Right lobe of liver (tissue), 4 donors: ENCODE results near the gene FBXL19.

Source experiments
- POLR2A ChIP-seq: fragments of 450-650 bp; IDR thresholded peaks from one replicate; pipeline ENCODE4 v1.6.1; 2017; ENCODE audit warnings: antibody characterized with exemption, mild to moderate bottlenecking
- TF ChIP-seq, protein P1 (sequence below), 4 donors: fragments of 200-600 bp in 3 of 4; fragments of 450-650 bp in 1 of 4; IDR thresholded peaks; one replicate each; pipeline versions ENCODE4 v1.5.1 to v1.8.0; 2016 to 2022; ENCODE audit warnings: antibody characterized with exemption in 4 of 4, mild to moderate bottlenecking in 2 of 4
- donor health status: DM: no; HTN: no; CAD: no.
- donor health status: DM: no; HTN: no; CAD: no.
- donor health status: DM: no; HTN: yes; CAD: no.

DNA sequence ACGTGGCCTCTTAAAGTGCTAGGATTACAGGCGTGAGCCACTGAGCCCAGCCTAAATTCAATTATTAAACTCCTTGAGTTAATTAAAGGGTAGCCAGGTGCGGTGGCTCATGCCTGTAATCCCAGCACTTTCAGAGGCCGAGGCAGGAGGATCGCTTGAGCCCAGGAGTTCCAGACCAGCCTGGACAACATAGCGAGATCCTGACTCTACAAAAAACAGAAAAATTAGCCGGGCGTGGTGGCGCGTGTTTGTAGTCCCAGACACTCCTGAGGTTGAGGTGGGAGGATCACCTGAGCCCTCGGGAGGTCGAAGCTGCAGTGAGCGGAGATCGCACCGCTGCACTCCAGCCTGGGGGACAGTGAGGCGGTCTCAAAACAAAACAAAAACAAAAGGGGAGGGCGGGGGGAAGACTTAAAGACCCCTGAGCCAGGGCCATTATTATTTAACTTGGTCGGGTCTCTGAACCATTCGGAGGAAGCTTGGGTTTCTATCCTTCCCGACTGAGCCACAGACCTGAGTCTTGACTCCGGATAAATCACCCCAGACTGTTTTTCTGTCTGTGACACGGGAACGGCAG, 49.0 kb upstream of the FBXL19 start:
- TF ChIP-seq, protein P1, sequence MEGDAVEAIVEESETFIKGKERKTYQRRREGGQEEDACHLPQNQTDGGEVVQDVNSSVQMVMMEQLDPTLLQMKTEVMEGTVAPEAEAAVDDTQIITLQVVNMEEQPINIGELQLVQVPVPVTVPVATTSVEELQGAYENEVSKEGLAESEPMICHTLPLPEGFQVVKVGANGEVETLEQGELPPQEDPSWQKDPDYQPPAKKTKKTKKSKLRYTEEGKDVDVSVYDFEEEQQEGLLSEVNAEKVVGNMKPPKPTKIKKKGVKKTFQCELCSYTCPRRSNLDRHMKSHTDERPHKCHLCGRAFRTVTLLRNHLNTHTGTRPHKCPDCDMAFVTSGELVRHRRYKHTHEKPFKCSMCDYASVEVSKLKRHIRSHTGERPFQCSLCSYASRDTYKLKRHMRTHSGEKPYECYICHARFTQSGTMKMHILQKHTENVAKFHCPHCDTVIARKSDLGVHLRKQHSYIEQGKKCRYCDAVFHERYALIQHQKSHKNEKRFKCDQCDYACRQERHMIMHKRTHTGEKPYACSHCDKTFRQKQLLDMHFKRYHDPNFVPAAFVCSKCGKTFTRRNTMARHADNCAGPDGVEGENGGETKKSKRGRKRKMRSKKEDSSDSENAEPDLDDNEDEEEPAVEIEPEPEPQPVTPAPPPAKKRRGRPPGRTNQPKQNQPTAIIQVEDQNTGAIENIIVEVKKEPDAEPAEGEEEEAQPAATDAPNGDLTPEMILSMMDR (IDR thresholded peaks at IDR 0.05), result no peak
- no peak for TF ChIP-seq POLR2A
